Neural progenitor cell (in vitro differentiated cells): ENCODE results near the gene TTC8.

ENCODE experiments used
- CTCF ChIP-seq: fragments of 200-600 bp; sonication (generic); IDR thresholded peaks from 2 replicates; pipeline ENCODE4 v1.5.1; 2017; ENCODE audit warnings: antibody characterized with exemption, mild to moderate bottlenecking
- EZH2phosphoT487 ChIP-seq: fragments of 200-600 bp; sonication (generic); IDR thresholded peaks from 2 replicates; pipeline ENCODE4 v1.6.1; 2017; ENCODE audit warnings: antibody characterized with exemption

GRCh38 chr14:88848571-88848970 lies 24.1 kb downstream of the TTC8 start:
- no peak for TF ChIP-seq CTCF
- TF ChIP-seq EZH2phosphoT487 = no peak
